ENCODE data around the gene GAS7.

DNA sequence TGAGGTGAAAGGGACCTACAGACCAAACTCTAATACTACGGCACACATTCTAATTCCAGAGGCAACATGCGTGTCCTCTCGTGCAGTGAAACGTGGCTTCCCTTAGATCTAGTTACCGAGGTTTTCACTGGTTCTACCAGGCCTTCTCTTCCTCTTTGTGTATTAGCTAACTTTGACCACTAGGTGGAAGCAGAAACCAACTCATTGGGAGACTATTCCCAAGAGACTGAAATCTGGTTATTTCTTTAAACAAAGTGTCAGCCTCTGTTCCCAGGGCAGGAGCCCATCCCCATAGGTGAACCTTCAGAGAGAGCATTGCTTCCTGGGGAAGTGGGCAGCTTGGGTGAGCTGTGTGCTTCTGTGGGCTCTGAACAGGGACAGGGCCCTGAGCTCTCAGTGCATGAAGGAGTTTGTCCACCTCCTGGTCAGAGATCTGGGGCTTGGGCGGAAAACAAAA lies 273.6 kb downstream of the GAS7 start:
- TF ChIP-seq POLR2A (IDR thresholded peaks at IDR 0.05) = no peak
- TF ChIP-seq, protein P1, sequence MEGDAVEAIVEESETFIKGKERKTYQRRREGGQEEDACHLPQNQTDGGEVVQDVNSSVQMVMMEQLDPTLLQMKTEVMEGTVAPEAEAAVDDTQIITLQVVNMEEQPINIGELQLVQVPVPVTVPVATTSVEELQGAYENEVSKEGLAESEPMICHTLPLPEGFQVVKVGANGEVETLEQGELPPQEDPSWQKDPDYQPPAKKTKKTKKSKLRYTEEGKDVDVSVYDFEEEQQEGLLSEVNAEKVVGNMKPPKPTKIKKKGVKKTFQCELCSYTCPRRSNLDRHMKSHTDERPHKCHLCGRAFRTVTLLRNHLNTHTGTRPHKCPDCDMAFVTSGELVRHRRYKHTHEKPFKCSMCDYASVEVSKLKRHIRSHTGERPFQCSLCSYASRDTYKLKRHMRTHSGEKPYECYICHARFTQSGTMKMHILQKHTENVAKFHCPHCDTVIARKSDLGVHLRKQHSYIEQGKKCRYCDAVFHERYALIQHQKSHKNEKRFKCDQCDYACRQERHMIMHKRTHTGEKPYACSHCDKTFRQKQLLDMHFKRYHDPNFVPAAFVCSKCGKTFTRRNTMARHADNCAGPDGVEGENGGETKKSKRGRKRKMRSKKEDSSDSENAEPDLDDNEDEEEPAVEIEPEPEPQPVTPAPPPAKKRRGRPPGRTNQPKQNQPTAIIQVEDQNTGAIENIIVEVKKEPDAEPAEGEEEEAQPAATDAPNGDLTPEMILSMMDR (IDR thresholded peaks at IDR 0.05) = peak; percentile 65 to 86 (median 78)
